ENCODE results near the gene ZNF865. TPM values are rescaled to one million over a fixed set of nuclear protein-coding genes. Genes with fewer than 3 reads are reported as not detected.

Gene ZNF865
- total RNA-seq, 1 donor from 2014 or later: 18.4 TPM

DNA sequence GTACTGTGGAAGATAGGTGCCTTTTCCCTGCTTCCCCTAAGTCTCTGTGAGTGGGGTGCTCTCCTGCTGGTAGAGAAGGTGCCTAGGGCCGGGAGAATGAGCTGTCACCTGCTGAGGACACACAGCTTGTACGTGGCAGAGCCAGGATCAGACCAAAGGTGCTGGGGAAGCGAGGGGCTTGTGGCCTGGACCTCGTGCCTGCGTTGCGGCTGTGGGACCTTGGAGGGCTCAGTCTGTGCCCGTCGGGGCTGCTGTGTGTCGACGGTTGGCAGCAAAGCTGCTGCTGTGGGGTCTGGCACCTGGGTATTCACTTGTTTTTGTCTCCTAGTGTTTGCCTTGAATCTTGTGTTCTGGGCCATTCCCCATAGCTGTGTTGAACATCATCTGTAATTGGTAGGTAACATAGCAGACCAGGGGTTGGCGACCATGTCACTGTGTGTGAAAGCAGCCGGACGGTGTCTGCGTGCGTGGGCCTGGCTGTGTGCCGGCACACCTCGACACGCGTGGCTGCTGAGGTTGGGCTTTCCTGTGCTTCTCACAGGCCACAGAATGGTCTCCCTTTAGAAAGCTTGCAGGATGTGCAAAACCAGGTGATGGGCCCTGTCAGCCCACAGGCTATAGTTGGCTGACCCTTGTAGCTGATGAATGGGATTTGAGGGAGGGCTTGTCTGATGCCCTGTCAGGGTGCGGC is 58.5 kb downstream of the ZNF865 start:
- DNase-seq: no peak
- H3K9me3 ChIP-seq: no peaks in the 10 kb centered on the region

DNA sequence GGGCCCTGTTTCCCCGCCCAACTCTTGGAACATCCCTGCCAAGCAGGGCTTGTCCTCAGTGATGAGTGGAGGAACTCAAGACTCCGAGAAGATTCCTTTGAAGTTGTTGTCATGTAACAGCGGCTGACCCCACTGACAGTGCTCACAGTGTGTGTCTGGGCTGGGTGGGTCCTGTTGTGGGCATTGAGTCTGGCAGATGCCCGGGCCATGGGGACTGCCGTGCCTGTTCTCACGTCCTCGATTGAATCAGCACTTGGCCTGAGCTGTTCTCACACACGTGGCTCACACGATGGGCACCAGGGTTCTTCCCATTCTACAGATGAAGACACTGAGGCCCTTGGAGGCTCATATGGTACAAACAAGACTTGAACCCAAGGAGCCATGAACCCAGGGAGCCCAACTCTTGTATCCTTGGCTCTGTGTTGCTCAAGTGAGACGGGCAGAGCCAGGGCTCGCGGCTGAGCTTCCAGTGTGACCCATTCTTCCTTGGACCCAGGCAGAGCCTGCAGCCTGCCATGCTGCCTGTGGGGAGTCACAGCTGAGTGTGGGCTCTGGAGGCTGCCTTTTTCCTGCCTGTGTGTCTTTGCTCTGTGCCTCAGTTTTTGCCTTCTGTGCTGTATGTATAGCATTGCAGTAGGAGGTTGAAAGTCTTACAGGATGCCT is 61.0 kb downstream of the ZNF865 start:
- H3K27me3 ChIP-seq: no peaks in the 10 kb centered on the region
- peaks cover 95% of the 10 kb centered on the region for H3K36me3 ChIP-seq
- DNase-seq: no peak
- intact Hi-C loops (cut with DNase I): no loop called here
- no peak for ATAC-seq
- H3K27ac ChIP-seq: no peak overlapping the region
- H3K9me3 ChIP-seq: no peaks in the 10 kb centered on the region
- no peaks in the 10 kb centered on the region for H3K4me1 ChIP-seq
- H3K4me3 ChIP-seq: no peak overlapping the region
- TF ChIP-seq, protein P1, sequence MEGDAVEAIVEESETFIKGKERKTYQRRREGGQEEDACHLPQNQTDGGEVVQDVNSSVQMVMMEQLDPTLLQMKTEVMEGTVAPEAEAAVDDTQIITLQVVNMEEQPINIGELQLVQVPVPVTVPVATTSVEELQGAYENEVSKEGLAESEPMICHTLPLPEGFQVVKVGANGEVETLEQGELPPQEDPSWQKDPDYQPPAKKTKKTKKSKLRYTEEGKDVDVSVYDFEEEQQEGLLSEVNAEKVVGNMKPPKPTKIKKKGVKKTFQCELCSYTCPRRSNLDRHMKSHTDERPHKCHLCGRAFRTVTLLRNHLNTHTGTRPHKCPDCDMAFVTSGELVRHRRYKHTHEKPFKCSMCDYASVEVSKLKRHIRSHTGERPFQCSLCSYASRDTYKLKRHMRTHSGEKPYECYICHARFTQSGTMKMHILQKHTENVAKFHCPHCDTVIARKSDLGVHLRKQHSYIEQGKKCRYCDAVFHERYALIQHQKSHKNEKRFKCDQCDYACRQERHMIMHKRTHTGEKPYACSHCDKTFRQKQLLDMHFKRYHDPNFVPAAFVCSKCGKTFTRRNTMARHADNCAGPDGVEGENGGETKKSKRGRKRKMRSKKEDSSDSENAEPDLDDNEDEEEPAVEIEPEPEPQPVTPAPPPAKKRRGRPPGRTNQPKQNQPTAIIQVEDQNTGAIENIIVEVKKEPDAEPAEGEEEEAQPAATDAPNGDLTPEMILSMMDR (IDR thresholded peaks at IDR 0.05): no peak

More for the DNA sequence above, 58.5 kb downstream of the ZNF865 start:
- Histone ChIP-seq H3K27me3 (no peaks in the 10 kb centered on the region), H3K27ac (no peak overlapping the region), H3K36me3 (peaks cover 95% of the 10 kb centered on the region), H3K4me3 (no peak overlapping the region), H3K4me1 (peaks cover 10% of the 10 kb centered on the region)
- TF ChIP-seq, protein P1 (IDR thresholded peaks at IDR 0.05): no peak
- intact Hi-C loops (cut with DNase I): no loop called here
- ATAC-seq: no peak

Other genes with a start within 250 kb of the ZNF865 start
- not detected for gene GARIN5B, start 242.4 kb upstream of the ZNF865 start, total RNA-seq
- gene IL11, start 235.2 kb upstream of the ZNF865 start, total RNA-seq: 0.84 TPM
- not detected for gene TMEM190, start 228.8 kb upstream of the ZNF865 start, total RNA-seq
- 19.8 TPM for gene TMEM238, start 221.4 kb upstream of the ZNF865 start, total RNA-seq
- 1,343 TPM for gene RPL28, start 219.7 kb upstream of the ZNF865 start, total RNA-seq
- gene UBE2S, start 197.9 kb upstream of the ZNF865 start, total RNA-seq: 19.5 TPM
- gene SHISA7, start 162.3 kb upstream of the ZNF865 start, total RNA-seq: not detected
- 25.3 TPM for gene ISOC2, start 144.0 kb upstream of the ZNF865 start, total RNA-seq
- gene C19orf85, start 140.9 kb upstream of the ZNF865 start, total RNA-seq: not detected
- 10.2 TPM for gene ZNF628, start 129.0 kb upstream of the ZNF865 start, total RNA-seq
- 14.7 TPM for gene NAT14, start 120.5 kb upstream of the ZNF865 start, total RNA-seq
- gene SSC5D, start 117.2 kb upstream of the ZNF865 start, total RNA-seq: 6.0 TPM
- not detected for gene SBK2, start 68.5 kb upstream of the ZNF865 start, total RNA-seq
- 1.8 TPM for gene SBK3, start 60.1 kb upstream of the ZNF865 start, total RNA-seq
- gene ZNF579, start 24.8 kb upstream of the ZNF865 start, total RNA-seq: 15.7 TPM
- gene FIZ1, start 6.1 kb upstream of the ZNF865 start, total RNA-seq: 14.9 TPM
- 28.6 TPM for gene ZNF524, start 5.4 kb upstream of the ZNF865 start, total RNA-seq
- 9.7 TPM for gene ZNF784, start 18.9 kb downstream of the ZNF865 start, total RNA-seq
- gene ZNF580, start 35.4 kb downstream of the ZNF865 start, total RNA-seq: 30.7 TPM
- 16.4 TPM for gene ZNF581, start 38.0 kb downstream of the ZNF865 start, total RNA-seq
- gene CCDC106, start 42.6 kb downstream of the ZNF865 start, total RNA-seq: 11.1 TPM
- gene U2AF2, start 49.4 kb downstream of the ZNF865 start, total RNA-seq: 142 TPM
- 117 TPM for gene EPN1, start 69.6 kb downstream of the ZNF865 start, total RNA-seq
- not detected for gene NLRP9, start 132.8 kb downstream of the ZNF865 start, total RNA-seq
- not detected for gene RFPL4A, start 153.4 kb downstream of the ZNF865 start, total RNA-seq
- gene RFPL4AL1, start 163.5 kb downstream of the ZNF865 start, total RNA-seq: not detected
- not detected for gene NLRP11, start 226.4 kb downstream of the ZNF865 start, total RNA-seq
- not detected for gene NLRP4, start 230.9 kb downstream of the ZNF865 start, total RNA-seq

All from upper lobe of right lung (tissue), 1 donor.